Left lung (tissue), 10 donors: ENCODE data around the gene MCU. TPM values are rescaled to one million over a fixed set of nuclear protein-coding genes. Genes with fewer than 3 reads are reported as not detected.

Source experiments
- ATAC-seq: fragments of 200-7000 bp; cut with Tn5 transposase; one replicate; pipeline ENCODE4 v1.9.1; 2020; ENCODE audit warnings: moderate library complexity
- DNase-seq, 4 donors: peaks; one replicate each; pipeline ENCODE4 v3.0.0-alpha.2; 2013 to 2020
- H3K27ac ChIP-seq, 2 donors: fragments of 200-600 bp; sonication (generic) in 1 of 2; one replicate each; pipeline versions ENCODE4 v1.5.0 to v1.8.0; 2020 to 2021
- H3K27me3 ChIP-seq, 2 donors: fragments of 200-600 bp; sonication (generic) in 1 of 2; one replicate each; pipeline versions ENCODE4 v1.5.0 to v1.8.0; 2020 to 2021
- H3K36me3 ChIP-seq, 2 donors: fragments of 200-600 bp; sonication (generic) in 1 of 2; one replicate each; pipeline versions ENCODE4 v1.5.0 to v1.8.0; 2020 to 2021
- H3K4me1 ChIP-seq, 2 donors: fragments of 200-600 bp; one replicate each; pipeline ENCODE4 v1.8.0; 2021
- H3K4me3 ChIP-seq, 2 donors: fragments of 200-600 bp; sonication (generic) in 1 of 2; one replicate each; pipeline versions ENCODE4 v1.5.0 to v1.8.0; 2020 to 2021; ENCODE audit warnings: mild to moderate bottlenecking in 1 of 2
- H3K9me3 ChIP-seq, 2 donors: fragments of 200-600 bp; sonication (generic) in 1 of 2; one replicate each; pipeline versions ENCODE4 v1.5.0 to v1.8.0; 2020 to 2021
- CTCF ChIP-seq, 2 donors: fragments of 200-600 bp; sonication (generic) in 1 of 2; IDR thresholded peaks; one replicate each; pipeline versions ENCODE4 v1.5.0 to v1.8.0; 2021; ENCODE audit warnings: antibody characterized with exemption in 2 of 2
- intact Hi-C, 2 donors: fragments of 100-400 bp; cut with DNase I; formaldehyde crosslinking; loops; one replicate each; pipeline versions ENCODE4 v1.11.2 to v1.14.2; 2022
- polyA plus RNA-seq, 6 donors: library from polyadenylated mRNA; unstranded; fragments of 120-200 nt; gene quantifications; one replicate each; pipeline ENCODE4 v1.2.1, GENCODE V29; 2013; ENCODE audit not compliant: insufficient read length in 6 of 6
- total RNA-seq, 2 donors: library from RNA; stranded (reverse); fragmentation: NEBNext Ultra II Directional; extraction: Animal tissue kit (Norgen Biotek cat#: 25700); gene quantifications; one replicate each; pipeline ENCODE4 v1.2.1, GENCODE V29; 2021
- donor health status: DM: no; HTN: yes; CAD: no.
- donor health status: DM: no; HTN: no; CAD: no.

MCU gene
- total and polyA plus RNA-seq, 8 donors, result 29.4 to 48.8 (median 38.6) TPM

- Histone ChIP-seq H3K4me1 (peaks cover 0 to 12% of the 10 kb centered on the region in 2 donors), H3K27me3 (no peaks in the 10 kb centered on the region), H3K36me3 (peaks cover 0 to 4% of the 10 kb centered on the region in 2 donors), H3K4me3 (no peak overlapping the region), H3K9me3 (no peaks in the 10 kb centered on the region), H3K27ac (no peak overlapping the region)
- TF ChIP-seq CTCF (IDR thresholded peaks at IDR 0.05), result no peak
- ATAC-seq (no peak), DNase-seq (no peak)
- intact Hi-C loops, result no loop called here
These were observed 129.7 kb downstream of the MCU start for GRCh38 chr10:72821606-72822005.

- TF ChIP-seq CTCF (IDR thresholded peaks at IDR 0.05), result no peak
- Histone ChIP-seq H3K9me3 (no peaks in the 10 kb centered on the region), H3K4me1 (peaks cover 0 to 12% of the 10 kb centered on the region in 2 donors), H3K27me3 (no peaks in the 10 kb centered on the region), H3K36me3 (peaks cover 0 to 4% of the 10 kb centered on the region in 2 donors), H3K4me3 (no peak overlapping the region), H3K27ac (no peak overlapping the region)
- DNase-seq, result no peak
- intact Hi-C loops, result no loop called here
- ATAC-seq, result no peak
These were observed 130.5 kb downstream of the MCU start for GRCh38 chr10:72822342-72822986.

GRCh38 chr10:72825163-72825562, 133.2 kb downstream of the MCU start:
- ATAC-seq (no peak), DNase-seq (no peak)
- H3K9me3 ChIP-seq, result no peaks in the 10 kb centered on the region
- H3K4me1 ChIP-seq, result peaks cover 0 to 8% of the 10 kb centered on the region in 2 donors
- H3K36me3 ChIP-seq, result peaks cover 0 to 4% of the 10 kb centered on the region in 2 donors
- no peak overlapping the region for H3K4me3 ChIP-seq
- no peaks in the 10 kb centered on the region for H3K27me3 ChIP-seq
- no peak for TF ChIP-seq CTCF (IDR thresholded peaks at IDR 0.05)
- intact Hi-C loops, result no loop called here
- H3K27ac ChIP-seq, result no peak overlapping the region

- no peak for TF ChIP-seq CTCF (IDR thresholded peaks at IDR 0.05)
- Histone ChIP-seq H3K4me3 (no peak overlapping the region), H3K9me3 (no peaks in the 10 kb centered on the region), H3K4me1 (peaks cover 0 to 16% of the 10 kb centered on the region in 2 donors), H3K27me3 (no peaks in the 10 kb centered on the region), H3K27ac (no peak overlapping the region), H3K36me3 (no peaks in the 10 kb centered on the region)
- no peak for DNase-seq
- no peak for ATAC-seq
- intact Hi-C loops, result no loop called here
These were observed 134.4 kb downstream of the MCU start for GRCh38 chr10:72826346-72826745.

- H3K27ac ChIP-seq, result no peak overlapping the region
- no peaks in the 10 kb centered on the region for H3K27me3 ChIP-seq
- peaks cover 0 to 20% of the 10 kb centered on the region in 2 donors for H3K4me1 ChIP-seq
- DNase-seq (no peak), ATAC-seq (no peak)
- H3K4me3 ChIP-seq, result no peak overlapping the region
- no peaks in the 10 kb centered on the region for H3K9me3 ChIP-seq
- no peaks in the 10 kb centered on the region for H3K36me3 ChIP-seq
- no peak for TF ChIP-seq CTCF (IDR thresholded peaks at IDR 0.05)
- intact Hi-C loops, result no loop called here
These were observed 136.4 kb downstream of the MCU start for GRCh38 chr10:72828294-72828693.
